ENCODE data around the gene OR52R1. TPM values are rescaled to one million over a fixed set of nuclear protein-coding genes. Genes with fewer than 3 reads are reported as not detected.

Gene OR52R1
- polyA plus RNA-seq, 1 of the 3 experiments (the other 2 are of a cell fraction): not detected

DNA sequence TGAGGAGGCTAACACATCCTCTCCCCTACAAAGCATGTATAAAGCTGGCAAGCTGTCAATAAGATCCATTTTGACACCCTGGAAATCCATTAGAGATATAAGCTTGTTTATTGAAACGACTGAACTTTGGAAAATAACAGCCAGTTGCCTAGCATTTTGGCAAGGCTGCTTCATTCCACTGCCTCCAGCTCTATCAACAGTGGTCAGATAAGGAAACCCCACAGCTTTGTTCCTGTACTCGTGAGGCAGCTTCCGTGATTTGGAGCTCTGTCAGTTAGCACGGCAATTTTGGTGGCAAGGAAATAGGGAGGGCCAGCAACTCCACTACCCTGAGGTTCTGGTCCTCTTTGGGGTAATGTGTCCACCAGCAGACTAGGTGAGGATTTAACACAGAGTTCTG lies 46.9 kb upstream of the OR52R1 start:
- no peaks in the 10 kb centered on the region for H3K4me1 ChIP-seq (ENCODE audit: control insufficient read depth in 1 of 2, insufficient read depth in 2 of 2, low read depth in 1 of 2, low read length in 1 of 2)
- H3F3A ChIP-seq (replicated peaks; ENCODE audit: insufficient read depth): no peaks in the 10 kb centered on the region
- no peak overlapping the region for H3K27ac ChIP-seq (ENCODE audit: low read depth in 2 of 2, low read length in 1 of 2)
- no peaks in the 10 kb centered on the region for H3K27me3 ChIP-seq (ENCODE audit: insufficient read depth)
- no peak overlapping the region for H3K9ac ChIP-seq
- ChIA-PET POLR2A (no interaction called here), CTCF (no interaction called here)
- no peaks in the 10 kb centered on the region for H3K79me2 ChIP-seq (ENCODE audit: insufficient read depth)
- no peaks in the 10 kb centered on the region for H3K36me3 ChIP-seq (replicated peaks in 1 of 2; ENCODE audit: control insufficient read depth in 1 of 2, insufficient read depth in 2 of 2, low read length in 1 of 2)
- H2AFZ ChIP-seq (ENCODE audit: low read depth): no peak overlapping the region
- no peak overlapping the region for H3K4me3 ChIP-seq (ENCODE audit: low read depth in 2 of 2, low read length in 1 of 2)
- 0% methylated on average over 4 of the region's 4 CpGs for WGBS (ENCODE audit: low lambda C conversion rate)
- no peak for TF ChIP-seq NFIC (IDR thresholded peaks at IDR 0.05; ENCODE audit: borderline replicate concordance)
- no peak for TF ChIP-seq SIN3A (IDR thresholded peaks at IDR 0.05; ENCODE audit: borderline replicate concordance, low read depth, low read length)
- TF ChIP-seq, protein P1, sequence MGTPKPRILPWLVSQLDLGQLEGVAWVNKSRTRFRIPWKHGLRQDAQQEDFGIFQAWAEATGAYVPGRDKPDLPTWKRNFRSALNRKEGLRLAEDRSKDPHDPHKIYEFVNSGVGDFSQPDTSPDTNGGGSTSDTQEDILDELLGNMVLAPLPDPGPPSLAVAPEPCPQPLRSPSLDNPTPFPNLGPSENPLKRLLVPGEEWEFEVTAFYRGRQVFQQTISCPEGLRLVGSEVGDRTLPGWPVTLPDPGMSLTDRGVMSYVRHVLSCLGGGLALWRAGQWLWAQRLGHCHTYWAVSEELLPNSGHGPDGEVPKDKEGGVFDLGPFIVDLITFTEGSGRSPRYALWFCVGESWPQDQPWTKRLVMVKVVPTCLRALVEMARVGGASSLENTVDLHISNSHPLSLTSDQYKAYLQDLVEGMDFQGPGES (IDR thresholded peaks at IDR 0.05; ENCODE audit: low read depth, low read length): no peak
- no peak for TF ChIP-seq EP300 (IDR thresholded peaks at IDR 0.05; ENCODE audit: borderline replicate concordance in 1 of 2, low read depth in 1 of 2, low read length in 1 of 2)
- TF ChIP-seq JUND (IDR thresholded peaks at IDR 0.05): no peak
- TF ChIP-seq FOXM1 (IDR thresholded peaks at IDR 0.05; ENCODE audit: low read depth): no peak
- no peak for TF ChIP-seq GATA2 (CRISPR knock-in tag; IDR thresholded peaks at IDR 0.05)
- TF ChIP-seq, protein P2, sequence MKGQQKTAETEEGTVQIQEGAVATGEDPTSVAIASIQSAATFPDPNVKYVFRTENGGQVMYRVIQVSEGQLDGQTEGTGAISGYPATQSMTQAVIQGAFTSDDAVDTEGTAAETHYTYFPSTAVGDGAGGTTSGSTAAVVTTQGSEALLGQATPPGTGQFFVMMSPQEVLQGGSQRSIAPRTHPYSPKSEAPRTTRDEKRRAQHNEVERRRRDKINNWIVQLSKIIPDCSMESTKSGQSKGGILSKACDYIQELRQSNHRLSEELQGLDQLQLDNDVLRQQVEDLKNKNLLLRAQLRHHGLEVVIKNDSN (IDR thresholded peaks at IDR 0.05; ENCODE audit: borderline replicate concordance, low read depth): no peak
- TF ChIP-seq MAX (IDR thresholded peaks at IDR 0.05; ENCODE audit: low read depth): no peak
- no peak for TF ChIP-seq EZH2phosphoT487 (IDR thresholded peaks at IDR 0.05; ENCODE audit: borderline replicate concordance, low read depth)
- TF ChIP-seq, protein P3, sequence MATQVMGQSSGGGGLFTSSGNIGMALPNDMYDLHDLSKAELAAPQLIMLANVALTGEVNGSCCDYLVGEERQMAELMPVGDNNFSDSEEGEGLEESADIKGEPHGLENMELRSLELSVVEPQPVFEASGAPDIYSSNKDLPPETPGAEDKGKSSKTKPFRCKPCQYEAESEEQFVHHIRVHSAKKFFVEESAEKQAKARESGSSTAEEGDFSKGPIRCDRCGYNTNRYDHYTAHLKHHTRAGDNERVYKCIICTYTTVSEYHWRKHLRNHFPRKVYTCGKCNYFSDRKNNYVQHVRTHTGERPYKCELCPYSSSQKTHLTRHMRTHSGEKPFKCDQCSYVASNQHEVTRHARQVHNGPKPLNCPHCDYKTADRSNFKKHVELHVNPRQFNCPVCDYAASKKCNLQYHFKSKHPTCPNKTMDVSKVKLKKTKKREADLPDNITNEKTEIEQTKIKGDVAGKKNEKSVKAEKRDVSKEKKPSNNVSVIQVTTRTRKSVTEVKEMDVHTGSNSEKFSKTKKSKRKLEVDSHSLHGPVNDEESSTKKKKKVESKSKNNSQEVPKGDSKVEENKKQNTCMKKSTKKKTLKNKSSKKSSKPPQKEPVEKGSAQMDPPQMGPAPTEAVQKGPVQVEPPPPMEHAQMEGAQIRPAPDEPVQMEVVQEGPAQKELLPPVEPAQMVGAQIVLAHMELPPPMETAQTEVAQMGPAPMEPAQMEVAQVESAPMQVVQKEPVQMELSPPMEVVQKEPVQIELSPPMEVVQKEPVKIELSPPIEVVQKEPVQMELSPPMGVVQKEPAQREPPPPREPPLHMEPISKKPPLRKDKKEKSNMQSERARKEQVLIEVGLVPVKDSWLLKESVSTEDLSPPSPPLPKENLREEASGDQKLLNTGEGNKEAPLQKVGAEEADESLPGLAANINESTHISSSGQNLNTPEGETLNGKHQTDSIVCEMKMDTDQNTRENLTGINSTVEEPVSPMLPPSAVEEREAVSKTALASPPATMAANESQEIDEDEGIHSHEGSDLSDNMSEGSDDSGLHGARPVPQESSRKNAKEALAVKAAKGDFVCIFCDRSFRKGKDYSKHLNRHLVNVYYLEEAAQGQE (IDR thresholded peaks at IDR 0.05; ENCODE audit: low read depth, low read length): no peak
- TF ChIP-seq FOSL2 (IDR thresholded peaks at IDR 0.05; ENCODE audit: borderline replicate concordance, low read depth): no peak
- no peak for DNase-seq
- no peaks in the 10 kb centered on the region for H3K9me2 ChIP-seq
- no peaks in the 10 kb centered on the region for H4K20me1 ChIP-seq (ENCODE audit: insufficient read depth)
- no peaks in the 10 kb centered on the region for H3K9me3 ChIP-seq
- no peak overlapping the region for H3K4me2 ChIP-seq
